Type B pancreatic cell (in vitro differentiated cells): Measurements from ENCODE around the gene TFE3. TPM values are rescaled to one million over a fixed set of nuclear protein-coding genes. Genes with fewer than 3 reads are reported as not detected.

Source experiments
- DNase-seq: peaks from one replicate; pipeline ENCODE4 v3.0.0; 2021; ENCODE audit warnings: mixed read lengths; ENCODE audit not compliant: unreplicated experiment; ENCODE audit errors: extremely low spot score
- H3K27ac Mint-ChIP-seq: 2 replicates; pipeline ENCODE4 v1.8.0; 2021; ENCODE audit warnings: mild to moderate bottlenecking, mixed read lengths
- H3K27me3 Mint-ChIP-seq: 2 replicates; pipeline ENCODE4 v1.8.0; 2021; ENCODE audit warnings: mixed read lengths
- H3K36me3 Mint-ChIP-seq: 2 replicates; pipeline ENCODE4 v1.8.0; 2021; ENCODE audit warnings: mixed read lengths
- H3K4me1 Mint-ChIP-seq: one replicate; pipeline ENCODE4 v1.8.0; 2021; ENCODE audit warnings: mixed read lengths; ENCODE audit not compliant: unreplicated experiment
- H3K4me3 Mint-ChIP-seq: 2 replicates; pipeline ENCODE4 v1.8.0; 2021; ENCODE audit warnings: mild to moderate bottlenecking, mixed read lengths
- H3K9me3 Mint-ChIP-seq: 2 replicates; pipeline ENCODE4 v1.8.0; 2021; ENCODE audit warnings: mixed read lengths
- total RNA-seq: library from RNA; stranded (reverse); gene quantifications from 2 replicates; pipeline ENCODE4 v1.2.1, GENCODE V29; 2021; ENCODE audit warnings: low replicate concordance
- TF ChIP-seq, protein P1 (sequence below): fragments of 200-600 bp; sonication (generic); conservative IDR thresholded peaks from 2 replicates; pipeline ENCODE4 v1.5.0; 2021; ENCODE audit warnings: antibody characterized with exemption, mild to moderate bottlenecking

The TFE3 gene
- total RNA-seq, 1 donor from 2014 or later: 29.6 TPM

DNA sequence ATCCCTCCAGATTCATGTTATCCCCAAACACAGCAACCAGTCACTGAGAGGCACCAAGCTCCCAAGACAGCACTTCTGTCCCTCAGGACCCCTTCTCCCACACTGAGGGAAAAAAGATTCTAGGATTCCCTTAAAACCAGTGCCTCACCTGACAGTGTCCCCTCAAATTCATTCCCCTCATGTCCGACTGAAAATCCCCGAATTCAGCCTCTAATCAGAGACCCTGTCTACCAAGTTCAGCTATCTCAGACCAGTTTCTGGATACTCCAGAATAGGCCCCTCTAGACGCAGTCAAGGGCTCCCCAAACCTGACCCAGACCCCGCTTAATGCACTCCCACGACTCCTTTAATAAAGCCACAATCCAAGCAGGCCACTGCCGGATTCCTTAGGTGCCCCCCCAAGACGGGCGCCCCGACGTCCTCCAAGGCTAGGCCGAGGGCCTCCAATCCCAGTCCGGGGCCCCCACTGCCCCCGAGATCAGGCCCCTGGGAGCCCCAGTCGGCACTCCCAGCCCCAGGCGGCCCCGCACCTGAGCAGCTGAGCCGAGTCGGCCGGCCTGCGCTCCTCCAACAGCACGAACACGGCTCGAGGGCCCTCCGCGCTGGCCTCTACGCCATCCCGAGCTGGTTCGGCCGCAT is 457 bp downstream of the TFE3 start:
- Mint-ChIP-seq H3K9me3 (no peaks in the 10 kb centered on the region), H3K27ac (peak overlapping the region; percentile 99), H3K4me1 (peaks cover 17% of the 10 kb centered on the region), H3K36me3 (peaks cover 11% of the 10 kb centered on the region), H3K4me3 (peak overlapping the region; percentile 93), H3K27me3 (no peaks in the 10 kb centered on the region)
- TF ChIP-seq, protein P1, sequence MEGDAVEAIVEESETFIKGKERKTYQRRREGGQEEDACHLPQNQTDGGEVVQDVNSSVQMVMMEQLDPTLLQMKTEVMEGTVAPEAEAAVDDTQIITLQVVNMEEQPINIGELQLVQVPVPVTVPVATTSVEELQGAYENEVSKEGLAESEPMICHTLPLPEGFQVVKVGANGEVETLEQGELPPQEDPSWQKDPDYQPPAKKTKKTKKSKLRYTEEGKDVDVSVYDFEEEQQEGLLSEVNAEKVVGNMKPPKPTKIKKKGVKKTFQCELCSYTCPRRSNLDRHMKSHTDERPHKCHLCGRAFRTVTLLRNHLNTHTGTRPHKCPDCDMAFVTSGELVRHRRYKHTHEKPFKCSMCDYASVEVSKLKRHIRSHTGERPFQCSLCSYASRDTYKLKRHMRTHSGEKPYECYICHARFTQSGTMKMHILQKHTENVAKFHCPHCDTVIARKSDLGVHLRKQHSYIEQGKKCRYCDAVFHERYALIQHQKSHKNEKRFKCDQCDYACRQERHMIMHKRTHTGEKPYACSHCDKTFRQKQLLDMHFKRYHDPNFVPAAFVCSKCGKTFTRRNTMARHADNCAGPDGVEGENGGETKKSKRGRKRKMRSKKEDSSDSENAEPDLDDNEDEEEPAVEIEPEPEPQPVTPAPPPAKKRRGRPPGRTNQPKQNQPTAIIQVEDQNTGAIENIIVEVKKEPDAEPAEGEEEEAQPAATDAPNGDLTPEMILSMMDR: no peak
- DNase-seq: no peak

DNA sequence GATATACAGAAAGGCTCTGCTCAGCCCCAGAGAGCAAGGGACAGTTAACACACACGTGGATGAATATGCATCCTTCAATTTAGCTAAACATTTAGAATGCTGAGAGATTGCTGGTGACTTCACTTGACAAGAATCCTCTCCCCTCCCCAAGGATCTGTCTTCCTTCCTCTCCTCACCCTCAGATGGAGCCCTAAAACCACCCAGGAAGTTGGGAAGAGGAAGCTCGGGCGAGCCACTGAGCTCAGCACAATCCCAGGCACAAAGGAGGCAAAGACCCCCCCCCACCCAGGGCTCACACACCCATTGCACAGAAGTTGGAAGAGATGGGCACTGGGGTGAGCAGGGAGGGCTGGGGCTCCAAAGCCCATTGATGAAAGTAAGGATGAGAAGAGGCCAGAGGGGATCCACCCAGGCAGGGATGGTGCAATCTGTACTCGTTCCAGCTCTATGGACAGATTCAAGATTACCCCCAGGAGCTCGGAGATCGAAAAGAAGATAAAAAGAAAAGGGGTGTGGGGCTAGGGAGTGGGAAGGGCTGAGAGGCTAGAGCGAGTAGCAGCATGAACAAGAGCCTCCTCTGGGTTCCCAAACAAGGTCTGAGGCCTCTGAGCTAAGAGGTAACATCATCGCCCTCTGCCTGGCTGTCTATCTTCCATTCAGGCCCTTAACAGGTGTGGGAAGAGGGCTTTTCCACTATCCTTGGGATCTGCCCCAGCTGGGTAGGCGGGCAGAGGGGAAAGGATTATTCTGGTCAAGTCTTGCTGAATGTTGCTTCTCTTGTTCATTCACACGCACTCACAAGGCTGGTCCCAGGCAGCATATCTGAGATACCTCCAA is 1.2 kb downstream of the TFE3 start:
- peaks cover 17% of the 10 kb centered on the region for H3K4me1 Mint-ChIP-seq

DNA sequence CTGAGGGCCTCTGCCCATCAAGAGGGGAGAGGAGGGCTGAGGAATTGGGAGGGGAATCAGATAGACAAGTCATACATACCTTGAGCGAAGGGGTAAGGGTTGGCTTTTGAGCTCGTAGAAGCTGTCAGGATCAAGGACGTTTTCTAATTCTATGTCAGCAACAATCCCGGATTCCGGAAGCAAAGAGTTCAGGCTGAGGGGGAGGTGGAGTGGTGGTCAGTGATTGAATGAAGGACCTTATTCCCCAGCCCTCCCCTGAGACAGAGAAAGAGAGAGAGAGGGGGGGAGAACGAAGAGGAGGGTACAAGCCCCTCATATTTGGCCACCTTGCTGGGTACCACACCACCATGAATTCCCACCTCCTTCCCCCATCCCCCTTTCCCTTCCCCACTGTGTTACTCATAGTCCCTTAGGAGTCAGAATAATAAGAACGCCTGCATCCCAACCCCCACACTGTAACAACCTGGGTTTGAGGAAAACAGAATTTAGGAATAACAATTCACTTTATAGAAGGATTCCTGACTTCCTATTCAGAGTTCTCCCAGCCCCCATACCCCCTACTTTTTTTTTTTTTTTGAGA is 2.7 kb downstream of the TFE3 start:
- Mint-ChIP-seq H3K9me3 (no peaks in the 10 kb centered on the region), H3K4me1 (peaks cover 17% of the 10 kb centered on the region), H3K27me3 (no peaks in the 10 kb centered on the region), H3K27ac (peak overlapping the region; percentile 99), H3K36me3 (peaks cover 13% of the 10 kb centered on the region), H3K4me3 (peak overlapping the region; percentile 93)
- no peak for DNase-seq
- TF ChIP-seq, protein P1: no peak

More for the DNA sequence above, 1.2 kb downstream of the TFE3 start:
- no peaks in the 10 kb centered on the region for H3K9me3 Mint-ChIP-seq
- H3K36me3 Mint-ChIP-seq: peaks cover 13% of the 10 kb centered on the region
- peak overlapping the region; percentile 99 for H3K27ac Mint-ChIP-seq
- peak overlapping the region; percentile 93 for H3K4me3 Mint-ChIP-seq
- TF ChIP-seq, protein P1: no peak
- H3K27me3 Mint-ChIP-seq: no peaks in the 10 kb centered on the region
- DNase-seq: no peak

DNA sequence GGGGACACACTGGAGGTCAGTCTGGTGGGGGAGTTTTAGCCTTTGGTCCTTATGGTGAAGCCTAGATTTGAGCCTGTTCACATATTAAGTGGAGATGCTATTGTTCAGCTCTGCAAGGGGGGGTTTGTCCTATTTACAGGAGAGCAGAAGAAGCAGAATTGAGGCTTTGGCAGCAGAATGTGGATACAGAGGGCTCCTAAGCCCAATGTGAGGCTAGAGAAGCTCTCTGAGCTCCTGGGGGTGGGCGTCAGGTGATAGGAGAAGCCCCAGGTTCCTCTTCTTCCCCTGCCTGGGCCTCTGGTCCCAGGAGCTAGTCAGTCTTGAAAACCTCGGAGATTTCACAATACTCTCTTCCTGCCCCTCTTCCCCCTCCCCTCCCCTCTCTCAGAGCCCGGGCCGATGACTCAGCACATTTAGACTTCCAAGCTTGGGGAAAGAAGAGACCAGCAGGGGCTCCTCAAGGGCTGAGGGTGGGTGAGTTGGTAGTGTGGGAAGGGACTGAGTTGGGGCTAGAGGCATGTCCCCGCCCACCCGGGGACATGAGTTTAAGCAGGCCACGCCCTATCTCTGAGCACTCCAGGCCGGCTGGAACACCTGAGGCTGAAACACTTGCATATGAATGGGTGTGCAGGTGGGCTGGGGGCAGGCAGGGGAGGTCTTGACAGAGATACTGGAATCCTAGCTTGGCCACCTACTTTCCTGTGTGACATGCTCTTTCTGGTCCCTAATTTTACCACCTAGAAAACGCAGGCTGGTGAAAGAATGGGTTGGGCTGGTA is 3.4 kb downstream of the TFE3 start:
- Mint-ChIP-seq H3K36me3 (peaks cover 13% of the 10 kb centered on the region), H3K27ac (peak overlapping the region; percentile 99), H3K9me3 (no peaks in the 10 kb centered on the region)

More for the DNA sequence above, 3.4 kb downstream of the TFE3 start:
- peaks cover 17% of the 10 kb centered on the region for H3K4me1 Mint-ChIP-seq
- no peaks in the 10 kb centered on the region for H3K27me3 Mint-ChIP-seq
- H3K4me3 Mint-ChIP-seq: peak overlapping the region; percentile 93
- TF ChIP-seq, protein P1: no peak
- DNase-seq: no peak
